HG02885 (cell line): Measurements from ENCODE around the gene KCNK2.
"Not testable (repeated sequence)": the region's sequence is repeated elsewhere in the genome, so short reads cannot be mapped to it uniquely, and the experiment has no call there.

ENCODE experiments used
- ATAC-seq: cut with Tn5 transposase; IDR thresholded peaks from one replicate; pipeline ENCODE4 v1.9.1; 2021; ENCODE audit warnings: mild to moderate bottlenecking; ENCODE audit not compliant: unreplicated experiment, poor library complexity

KCNK2 gene

DNA sequence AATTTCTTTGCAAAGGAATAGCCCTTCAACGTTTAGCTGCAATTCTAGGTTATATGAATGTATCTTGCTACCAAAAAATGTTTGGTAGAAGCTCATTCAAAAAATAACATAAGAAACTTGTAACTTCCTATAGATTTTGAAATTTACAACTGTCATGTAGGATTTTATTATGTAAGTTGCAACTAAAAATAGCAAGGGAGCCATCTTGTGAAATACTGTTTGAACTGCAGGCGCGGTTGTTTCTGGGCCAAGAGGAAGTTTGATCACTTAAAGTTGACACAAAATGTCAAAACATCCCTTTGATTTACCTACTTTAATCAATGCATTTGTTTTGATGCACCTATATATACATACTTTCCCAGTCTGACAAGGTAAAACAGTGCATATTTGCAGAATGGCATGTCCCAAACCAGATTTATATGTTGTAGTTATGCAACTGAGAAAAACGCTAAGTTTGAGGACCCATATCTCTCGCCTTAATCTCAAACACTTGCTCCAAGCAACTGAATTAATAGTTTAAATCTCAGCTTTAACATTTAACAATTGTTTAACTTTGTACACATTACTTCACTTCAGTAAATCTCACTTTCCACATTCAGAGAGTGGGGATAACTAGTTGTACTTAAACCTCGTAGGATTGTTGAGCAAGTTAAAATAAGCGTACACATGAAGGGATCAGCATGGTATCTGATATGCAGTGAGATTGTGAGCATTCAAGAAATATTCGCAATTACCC is 63.9 kb downstream of the KCNK2 start:
- no peak for ATAC-seq

DNA sequence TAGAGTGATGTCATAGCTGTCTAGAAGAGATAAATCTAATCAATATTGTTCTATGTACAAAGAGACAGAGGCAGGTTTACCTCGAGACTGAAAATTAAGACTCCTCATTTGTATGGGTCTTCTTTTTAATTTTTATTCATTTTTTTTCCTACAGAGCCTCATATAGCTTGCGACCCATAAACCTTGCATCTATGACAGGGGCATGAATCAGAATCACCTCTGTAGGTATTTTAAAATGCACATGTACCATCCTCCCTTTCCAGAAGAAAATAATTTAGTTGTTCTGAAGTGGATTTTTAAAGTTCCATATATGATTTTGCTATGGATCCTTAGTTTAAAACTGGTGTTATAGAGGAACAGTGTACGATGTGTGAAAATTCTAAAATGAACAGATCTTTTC is 64.5 kb downstream of the KCNK2 start:
- ATAC-seq: no peak

DNA sequence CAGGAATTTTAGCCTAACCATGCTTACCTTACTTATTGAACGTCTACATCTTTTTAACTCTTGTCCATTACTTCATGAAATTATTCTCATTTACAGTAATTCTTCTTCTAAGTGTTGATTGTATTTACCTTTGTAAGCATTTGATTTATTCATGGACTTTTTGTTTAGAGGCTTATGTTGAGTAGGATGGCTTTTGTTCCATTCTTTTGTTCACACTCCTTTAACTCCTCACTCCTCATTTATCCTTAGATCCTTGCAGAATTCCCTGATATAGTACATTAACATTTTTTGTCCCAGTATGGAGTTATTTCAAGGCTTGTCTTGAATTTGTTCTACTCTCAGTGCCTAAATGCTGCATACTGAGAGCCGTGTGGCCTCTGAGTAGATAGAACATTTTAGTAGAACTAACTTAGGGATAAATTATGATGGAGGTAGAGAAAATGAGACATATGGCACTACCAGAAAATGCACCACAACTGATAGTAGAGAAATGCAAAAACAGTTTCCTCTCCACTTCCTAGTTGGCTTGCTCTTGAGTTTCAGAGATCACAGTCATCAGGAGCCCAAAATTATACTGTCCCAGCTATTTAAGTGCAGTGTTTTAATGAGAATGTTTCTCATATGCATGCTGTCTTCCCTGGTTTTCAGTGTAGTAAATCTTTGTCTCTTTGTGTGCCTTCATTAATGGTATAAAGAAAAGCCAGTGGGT is 69.5 kb downstream of the KCNK2 start:
- ATAC-seq: no peak

DNA sequence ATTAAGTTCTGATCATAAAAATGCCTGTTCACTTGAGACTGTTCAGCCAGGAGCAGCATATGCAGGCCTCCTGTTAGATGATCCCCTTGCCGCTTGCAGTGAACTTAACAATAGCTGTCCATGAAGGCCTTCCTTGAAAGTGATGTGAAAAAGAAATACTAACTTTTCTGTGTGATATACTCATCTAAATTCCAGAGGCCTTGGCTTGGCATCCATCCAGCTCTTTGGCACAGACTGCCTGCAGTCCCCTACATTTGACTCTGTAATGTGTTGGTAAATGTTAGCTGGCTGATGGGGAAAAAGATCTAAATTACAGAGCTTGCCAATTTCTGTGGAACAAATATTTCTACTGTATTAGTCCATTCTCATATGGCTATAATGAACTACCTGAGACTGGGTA is 73.7 kb downstream of the KCNK2 start:
- no peak for ATAC-seq

DNA sequence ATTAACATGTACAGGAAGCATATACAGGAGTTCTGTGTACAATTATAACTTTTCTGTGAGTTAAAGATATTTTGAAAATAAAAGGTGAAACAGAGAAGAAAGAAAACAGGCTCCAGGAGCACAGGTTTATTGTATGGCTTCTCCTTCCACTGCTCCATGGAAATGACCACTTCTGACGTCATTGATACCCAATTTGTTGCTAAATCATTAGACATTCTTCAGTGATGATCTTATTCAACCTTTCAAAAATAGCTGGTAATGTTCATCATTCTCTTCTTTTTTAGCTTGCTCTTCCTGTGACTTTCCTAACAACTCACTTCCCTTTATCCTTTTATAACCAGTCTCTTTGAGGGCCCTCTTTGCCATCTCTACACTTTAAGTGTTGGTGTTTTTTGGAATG is 77.8 kb downstream of the KCNK2 start:
- no peak for ATAC-seq

DNA sequence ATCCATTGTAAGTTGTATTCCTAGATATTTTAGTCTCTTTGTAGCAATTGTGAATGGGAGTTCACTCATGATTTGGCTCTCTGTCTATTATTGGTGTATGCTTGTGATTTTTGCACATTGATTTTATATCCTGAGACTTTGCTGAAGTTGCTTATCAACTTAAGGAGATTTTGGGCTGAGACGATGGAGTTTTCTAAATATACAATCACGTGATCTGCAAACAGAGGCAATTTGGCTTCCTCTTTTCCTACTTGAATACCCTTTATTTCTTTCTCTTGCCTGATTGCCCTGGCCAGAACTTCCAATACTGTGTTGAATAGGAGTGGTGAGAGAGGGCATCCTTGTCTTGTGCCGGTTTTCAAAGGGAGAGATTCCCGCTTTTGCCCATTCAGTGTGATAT is 80.6 kb downstream of the KCNK2 start:
- not testable (repeated sequence) for ATAC-seq

DNA sequence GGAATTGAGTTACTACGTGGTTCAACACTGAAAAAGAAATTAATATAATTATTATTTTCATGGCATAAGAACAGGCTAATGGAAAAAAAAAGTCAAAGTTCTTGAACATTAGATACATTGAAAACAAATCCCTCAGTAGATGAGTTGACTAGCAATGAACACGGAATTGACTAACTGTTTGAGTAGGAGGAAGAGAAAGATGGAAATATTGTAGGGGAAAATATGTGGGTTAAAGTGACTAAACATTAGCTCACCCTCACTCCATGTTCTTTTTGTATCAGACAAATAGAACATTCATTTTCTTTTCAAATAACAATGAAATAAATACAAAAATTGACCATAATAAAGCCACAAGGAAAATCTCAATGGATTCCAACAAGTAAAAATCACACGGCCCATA is 84.3 kb downstream of the KCNK2 start:
- ATAC-seq: no peak

DNA sequence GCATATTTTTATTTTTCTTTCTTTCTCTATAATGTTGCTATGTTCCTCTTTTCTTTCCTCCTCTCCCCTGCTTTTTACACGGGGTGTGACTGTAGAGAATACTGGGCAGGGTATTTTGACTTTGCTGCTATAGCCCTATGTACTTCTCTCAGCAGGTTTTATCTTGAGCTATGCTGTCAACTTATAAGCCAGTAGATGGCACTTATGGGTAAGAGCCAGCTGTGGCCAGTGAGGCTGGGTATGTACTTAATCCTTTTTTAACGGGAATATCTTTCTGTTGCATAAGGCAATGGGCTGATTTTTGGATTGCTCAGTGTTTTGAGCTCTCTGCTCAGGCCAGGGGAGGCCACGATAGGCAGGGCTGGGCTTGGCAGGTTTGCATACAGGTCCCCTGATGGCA is 99.0 kb downstream of the KCNK2 start:
- ATAC-seq: no peak

DNA sequence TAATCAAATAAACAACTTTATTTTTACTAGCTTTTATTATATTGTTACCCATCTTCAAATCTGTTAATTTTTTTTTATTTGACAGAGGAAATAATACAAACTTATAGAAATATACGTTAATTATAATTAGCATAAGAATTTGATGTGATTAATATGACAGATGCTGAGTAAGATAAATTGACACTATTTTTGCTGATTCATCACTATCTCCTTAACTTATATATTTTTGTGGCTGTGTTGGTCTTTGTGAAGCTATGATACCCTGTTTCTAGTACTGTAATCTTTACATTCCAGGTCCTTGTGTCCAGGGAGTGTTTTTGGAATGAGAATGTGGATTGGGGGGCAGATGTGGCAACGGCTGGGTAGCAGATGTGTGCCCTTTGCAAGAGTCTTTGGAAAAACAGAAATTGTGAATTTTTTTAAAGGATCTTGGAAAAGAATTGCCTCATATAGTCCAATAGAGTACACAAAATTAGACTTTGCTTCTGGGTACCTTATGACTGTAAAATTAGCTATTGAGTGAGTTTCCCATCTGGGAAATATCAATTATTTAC is 102.6 kb downstream of the KCNK2 start:
- no peak for ATAC-seq

DNA sequence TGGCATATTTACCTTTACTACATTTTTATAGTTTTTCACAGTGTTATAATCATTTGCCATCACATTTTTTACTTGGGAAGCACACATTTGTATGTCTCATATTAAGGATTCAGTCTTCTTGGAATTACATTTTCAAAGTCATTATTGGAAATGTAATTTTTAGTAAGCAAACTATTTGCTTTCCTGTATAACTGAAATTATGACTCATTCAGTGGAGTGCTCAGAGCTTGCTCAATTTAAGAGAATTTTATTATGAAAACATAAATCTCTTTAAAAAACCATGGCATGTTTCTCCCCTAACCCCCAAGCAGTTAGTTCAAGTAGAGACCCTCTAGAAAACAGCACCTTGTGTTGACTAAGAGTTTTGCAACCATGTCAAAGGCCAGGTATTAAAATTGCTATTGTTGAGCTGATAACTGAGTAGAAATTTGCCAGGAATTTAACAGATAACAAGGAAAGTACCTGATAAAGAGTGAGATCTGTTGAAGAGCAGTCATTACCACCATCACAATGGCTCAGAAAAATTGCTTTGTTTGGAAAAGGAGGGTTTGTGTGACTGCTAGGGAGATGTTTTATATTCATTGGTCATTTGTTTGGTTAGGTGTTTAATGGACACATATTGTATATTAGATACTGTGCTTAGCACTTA is 105.9 kb downstream of the KCNK2 start:
- ATAC-seq: no peak

DNA sequence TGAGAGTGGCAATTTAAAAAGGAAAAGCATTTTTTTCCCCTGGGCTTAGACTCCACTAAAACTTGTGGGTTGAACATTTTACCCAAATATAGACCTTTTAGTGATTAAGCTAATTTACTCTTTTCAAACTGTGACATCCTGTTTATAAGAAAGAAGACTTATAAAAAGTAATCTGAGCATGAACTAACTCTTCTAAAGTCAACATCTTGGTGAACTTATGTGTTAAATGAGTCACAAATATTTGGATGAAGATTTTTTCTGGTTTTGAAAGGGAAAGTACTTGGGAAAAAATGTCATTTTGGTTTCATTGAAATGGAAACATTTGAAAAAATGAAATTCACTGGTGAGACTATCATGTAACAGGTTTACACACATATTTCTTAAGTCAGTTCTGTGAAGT is 109.8 kb downstream of the KCNK2 start:
- no peak for ATAC-seq

DNA sequence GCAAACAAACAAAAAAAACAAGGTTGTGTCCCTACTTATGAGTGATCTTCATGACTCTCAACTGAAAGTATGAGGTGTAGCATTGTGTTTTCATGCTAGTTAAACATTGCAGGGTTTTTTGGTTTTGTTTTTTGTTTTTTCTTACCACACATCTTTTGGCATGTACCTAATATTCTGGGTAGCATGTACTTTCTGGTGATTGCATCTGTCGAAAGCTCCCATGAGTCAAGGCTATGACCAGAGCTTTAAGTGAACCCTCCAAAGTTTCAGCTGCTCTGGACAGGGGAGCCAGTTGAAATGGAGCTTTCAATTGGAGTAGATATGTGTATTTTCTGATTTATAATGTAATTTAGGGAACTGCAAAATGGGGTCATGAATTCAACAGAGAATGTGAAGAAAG is 115.5 kb downstream of the KCNK2 start:
- ATAC-seq: no peak

DNA sequence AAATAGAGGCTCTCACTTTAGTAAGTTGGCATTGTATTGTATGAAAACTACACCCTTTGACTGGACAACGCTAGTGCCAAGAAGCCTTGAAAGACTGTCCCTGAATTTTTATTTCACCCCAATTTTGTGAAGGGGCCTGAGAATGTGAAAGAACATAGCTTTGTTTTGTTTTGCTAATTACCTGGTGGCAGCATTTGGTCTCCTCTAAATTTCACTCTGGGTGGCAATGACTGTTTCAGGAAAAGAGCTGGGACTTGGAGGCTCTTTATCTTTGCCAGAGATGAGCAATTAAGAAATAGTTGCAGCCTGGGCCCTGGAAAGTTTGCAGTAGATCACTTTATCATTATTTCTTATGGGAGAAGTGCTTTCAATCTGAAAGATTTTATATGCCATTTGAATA is 117.6 kb downstream of the KCNK2 start:
- no peak for ATAC-seq

DNA sequence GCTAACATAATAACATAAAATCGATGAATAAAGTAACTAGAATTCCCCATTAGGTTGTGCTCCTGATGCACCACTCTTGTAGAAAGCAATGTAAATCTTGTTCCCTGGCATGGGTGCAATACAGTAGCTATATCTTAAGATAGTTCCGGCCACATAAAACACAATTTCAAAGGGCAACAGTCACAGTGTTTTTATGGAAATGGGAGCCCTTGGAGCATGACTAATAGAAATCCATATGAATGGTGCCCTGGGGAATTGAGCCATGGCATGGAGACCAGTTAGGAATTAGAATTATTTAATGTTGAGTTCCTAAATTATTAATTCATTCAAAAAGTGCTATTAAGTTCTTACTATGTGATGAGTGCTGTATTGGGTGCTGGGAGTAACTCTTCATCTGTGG is 118.7 kb downstream of the KCNK2 start:
- ATAC-seq: no peak

DNA sequence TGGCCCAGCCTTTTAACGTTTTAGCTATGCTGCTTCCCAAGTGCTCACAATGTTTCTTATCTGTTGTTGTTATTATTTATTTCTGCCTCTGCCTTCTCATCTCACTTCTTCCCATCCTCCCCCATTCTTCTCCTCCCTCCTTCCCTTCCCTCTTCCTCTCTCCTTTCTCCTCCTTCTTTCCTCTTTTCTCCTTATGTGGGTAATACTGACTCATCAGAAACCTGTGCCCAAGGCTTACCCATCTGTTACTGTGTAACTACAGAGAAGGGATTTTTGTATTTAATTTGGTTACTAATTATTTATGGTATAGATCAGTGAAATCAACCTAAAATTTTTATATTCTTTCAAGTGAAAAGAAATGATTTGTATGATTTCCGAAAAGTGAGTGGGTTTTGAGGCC is 120.3 kb downstream of the KCNK2 start:
- no peak for ATAC-seq

DNA sequence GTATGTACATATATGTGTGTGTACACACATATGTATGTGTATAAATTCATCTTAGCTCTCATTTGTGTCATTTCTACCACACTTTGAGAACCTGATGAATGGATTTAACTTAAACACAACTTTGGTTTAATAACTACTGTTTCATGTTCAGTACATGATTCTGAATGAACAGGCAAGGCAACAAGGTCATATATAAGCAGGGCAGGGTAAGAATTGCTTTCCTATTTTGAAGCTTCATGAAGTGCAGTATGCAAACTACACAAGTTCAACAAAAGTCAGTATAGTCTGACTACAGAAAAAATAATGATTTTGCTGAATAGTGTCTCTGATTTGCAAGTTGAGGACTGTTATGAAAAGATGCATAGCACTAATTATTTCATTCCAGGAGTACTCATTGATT is 127.6 kb downstream of the KCNK2 start:
- no peak for ATAC-seq

DNA sequence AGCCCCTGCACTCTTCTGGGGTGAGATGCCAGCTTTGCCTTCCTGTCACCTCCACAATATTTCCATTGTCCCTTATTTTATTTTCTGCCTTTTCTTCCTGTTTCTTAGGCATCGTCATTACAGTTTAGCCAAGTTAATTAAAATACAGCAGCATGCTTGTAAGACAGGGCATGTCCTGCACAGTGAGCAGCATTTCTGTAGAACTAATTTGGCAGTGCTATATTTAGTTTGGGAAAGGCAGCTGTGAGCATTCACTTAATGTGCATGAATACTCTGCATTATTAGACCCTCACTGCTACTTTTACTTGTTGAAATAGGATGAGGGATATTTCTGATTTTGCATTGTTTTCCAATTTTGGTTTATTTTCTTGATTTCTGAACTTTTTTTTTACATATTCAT is 133.3 kb downstream of the KCNK2 start:
- ATAC-seq: no peak

DNA sequence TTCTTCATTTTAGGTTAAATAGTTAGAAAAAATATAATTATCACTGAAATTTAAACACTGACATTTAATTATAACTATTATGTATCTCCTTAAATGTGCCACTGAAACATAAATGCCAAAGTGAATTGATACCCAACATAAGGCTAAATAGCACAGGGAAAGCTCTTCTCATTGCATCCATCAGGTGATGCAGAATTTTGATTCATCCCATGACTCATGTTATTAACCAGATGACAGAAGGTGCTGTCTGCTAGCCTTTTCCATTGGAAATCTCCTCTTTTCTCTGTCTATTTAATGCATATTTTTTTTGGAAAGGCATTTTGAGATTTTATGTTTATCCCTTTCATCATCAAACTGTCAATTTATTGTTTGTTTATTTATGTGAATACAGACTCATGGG is 136.8 kb downstream of the KCNK2 start:
- no peak for ATAC-seq

DNA sequence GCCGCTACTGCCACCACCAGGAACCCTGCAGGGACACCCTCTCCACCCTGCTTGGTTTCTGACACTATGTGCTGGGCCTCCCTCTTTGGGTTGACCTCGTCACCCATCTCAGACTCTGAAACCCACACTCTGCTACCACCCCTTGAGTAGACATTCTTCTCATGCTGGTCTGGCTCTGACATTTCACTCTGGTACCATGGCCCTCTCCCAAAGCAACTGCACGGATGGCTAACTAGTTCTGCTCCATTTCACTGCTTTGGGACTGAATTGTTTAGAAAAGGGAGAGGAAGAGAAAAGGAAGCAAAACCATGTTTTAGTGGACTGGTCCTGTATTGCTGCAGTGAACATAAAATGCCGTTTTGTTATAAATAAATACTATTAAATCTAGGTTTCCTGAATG is 137.8 kb downstream of the KCNK2 start:
- ATAC-seq: no peak

DNA sequence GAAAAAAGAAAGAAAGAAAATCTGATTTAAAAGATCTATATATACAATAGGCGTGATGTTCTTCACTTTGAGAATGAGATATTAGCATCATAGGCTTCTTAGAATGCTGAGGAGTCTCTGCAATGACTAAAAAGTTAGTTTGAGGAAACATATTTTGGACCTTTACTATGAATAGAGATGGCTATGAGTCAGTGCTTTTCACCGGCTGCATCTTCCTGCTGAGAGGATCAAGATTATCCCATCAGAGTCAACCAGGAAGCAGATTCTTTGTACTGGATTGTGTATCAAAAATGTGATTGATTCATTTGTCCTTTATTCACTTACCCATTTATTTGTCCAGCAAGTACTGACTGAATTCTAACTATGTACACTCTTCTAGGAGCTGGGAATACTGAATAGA is 144.2 kb downstream of the KCNK2 start:
- ATAC-seq: no peak

DNA sequence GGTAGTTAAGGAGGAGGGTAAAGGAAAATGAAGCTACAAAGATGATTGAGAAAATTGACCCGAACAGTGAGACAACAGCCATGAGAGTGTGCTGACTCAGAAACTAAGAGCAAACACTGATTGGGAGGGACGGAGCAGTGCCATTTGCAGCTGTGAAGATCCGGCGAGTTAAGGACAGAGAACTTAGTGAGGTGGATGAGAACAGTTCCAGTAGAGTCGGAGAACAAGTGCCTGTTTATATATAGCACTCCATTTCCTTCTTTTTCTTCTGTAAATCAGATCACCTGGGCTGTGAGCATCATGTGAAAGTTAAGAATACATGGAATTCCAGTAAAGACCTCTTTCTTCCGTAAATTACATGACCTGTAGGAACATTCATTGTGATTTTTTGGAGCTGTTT is 145.7 kb downstream of the KCNK2 start:
- ATAC-seq: no peak
